Activated CD4-positive, CD25-positive, alpha-beta regulatory T cell treated with anti-CD3 and anti-CD28 coated beads, Interleukin-2, amount 50 U/mL, for 24 hours (primary cell): ENCODE measurements around the gene LMOD2.
A peak's percentile ranks its signal among the peaks of the same experiment; 100 is the strongest.
"Not testable (repeated sequence)": the region's sequence is repeated elsewhere in the genome, so short reads cannot be mapped to it uniquely, and the experiment has no call there.

Source experiments
- ATAC-seq, 2 donors: fragments of 150-1000 bp; cut with Tn5 transposase; one replicate each; pipeline ENCODE4 v1.10.0; 2021; ENCODE audit warnings: mild to moderate bottlenecking in 1 of 2, moderate library complexity in 1 of 2

Gene LMOD2, protein sequence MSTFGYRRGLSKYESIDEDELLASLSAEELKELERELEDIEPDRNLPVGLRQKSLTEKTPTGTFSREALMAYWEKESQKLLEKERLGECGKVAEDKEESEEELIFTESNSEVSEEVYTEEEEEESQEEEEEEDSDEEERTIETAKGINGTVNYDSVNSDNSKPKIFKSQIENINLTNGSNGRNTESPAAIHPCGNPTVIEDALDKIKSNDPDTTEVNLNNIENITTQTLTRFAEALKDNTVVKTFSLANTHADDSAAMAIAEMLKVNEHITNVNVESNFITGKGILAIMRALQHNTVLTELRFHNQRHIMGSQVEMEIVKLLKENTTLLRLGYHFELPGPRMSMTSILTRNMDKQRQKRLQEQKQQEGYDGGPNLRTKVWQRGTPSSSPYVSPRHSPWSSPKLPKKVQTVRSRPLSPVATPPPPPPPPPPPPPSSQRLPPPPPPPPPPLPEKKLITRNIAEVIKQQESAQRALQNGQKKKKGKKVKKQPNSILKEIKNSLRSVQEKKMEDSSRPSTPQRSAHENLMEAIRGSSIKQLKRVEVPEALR

DNA sequence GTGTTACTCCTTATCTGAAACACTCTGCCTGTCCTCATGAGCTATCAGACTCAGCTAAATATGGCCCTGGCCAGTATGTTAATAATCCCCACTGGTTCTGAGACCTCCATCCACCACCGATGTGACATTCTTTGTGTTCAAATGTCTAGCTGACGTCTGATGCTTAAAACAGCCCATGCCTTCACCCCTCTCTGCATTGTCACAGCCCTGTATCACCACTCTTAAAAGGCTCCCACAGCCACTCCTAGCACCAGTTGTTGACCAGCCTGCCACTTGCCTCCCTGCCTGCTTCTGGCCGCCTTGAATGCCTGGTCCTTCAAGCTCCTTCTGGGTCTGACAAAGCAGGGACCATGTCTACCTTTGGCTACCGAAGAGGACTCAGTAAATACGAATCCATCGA lies at the start of gene LMOD2:
TSS of gene LMOD2 (plus strand) at position 253 of the 400 bp plus-strand sequence. CDS start at position 351, 98 bp downstream.
- no peak for ATAC-seq

- ATAC-seq = no peak
Observed at GRCh38 chr7:123607423-123607975, 48.2 kb upstream of the LMOD2 start.

DNA sequence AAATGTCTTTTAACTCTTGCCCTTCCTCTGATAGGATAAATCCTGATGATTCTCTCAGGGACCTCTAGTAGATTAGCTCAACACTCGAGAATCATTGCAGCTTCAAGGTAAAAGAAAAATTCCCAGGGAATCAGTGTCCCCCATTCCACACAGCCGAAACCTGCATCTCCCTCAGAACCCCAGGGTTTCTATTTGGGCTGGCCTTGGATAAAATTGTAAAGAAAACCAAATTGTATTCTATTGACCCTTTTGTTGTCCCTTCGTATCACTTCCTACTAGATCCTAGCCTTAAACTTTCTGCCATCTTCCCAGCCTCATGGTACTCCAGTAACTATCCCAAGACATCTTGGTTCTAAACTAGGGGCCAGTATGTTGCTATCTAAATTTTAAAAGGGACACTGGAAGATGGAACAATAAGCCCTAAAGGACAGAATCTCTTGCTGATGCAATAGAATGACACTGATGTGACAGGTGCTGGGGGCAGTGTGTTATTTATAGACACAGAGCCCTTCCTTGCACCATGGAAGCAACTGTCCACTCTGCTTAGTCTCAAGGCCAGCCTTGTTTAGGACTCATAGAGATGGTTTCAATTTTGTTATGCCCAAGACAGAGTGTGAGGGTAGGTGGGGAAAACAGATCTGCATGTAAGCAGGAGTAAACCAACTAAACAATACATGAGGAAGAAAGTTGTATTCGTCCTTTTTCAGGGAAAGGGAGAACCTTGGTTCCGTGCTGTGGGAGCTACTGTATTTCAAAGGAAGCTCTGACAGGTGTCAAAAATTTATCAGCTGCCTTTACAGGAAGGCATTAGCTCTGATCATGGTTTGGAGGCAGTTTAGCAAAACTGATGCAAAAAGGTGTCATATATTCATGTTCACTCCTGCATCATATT lies 46.4 kb upstream of the LMOD2 start:
- no peak for ATAC-seq

GRCh38 chr7:123609883-123610239 lies 45.8 kb upstream of the LMOD2 start:
- ATAC-seq = no peak

- ATAC-seq = no peak
Observed at GRCh38 chr7:123612024-123612423, 43.6 kb upstream of the LMOD2 start.

DNA sequence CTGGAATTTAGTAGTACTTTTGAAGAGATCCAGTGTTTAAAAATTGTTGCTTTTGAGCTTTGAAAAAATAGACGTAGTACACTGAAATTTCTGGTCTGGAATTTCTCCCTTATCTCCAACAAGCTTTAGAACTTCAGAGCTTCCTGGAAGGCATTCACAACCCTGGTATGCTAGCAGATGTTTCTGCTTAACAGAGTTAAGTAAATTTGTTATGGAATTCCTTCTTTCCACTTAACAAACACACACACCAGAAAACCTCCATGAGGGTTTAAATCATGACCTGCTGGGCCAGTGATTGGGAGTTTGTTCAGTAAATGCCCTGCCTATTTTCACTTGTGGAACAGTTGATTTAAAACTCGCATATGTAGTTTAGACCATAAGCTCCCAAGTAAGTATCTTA lies 40.3 kb upstream of the LMOD2 start:
- ATAC-seq = no peak

DNA sequence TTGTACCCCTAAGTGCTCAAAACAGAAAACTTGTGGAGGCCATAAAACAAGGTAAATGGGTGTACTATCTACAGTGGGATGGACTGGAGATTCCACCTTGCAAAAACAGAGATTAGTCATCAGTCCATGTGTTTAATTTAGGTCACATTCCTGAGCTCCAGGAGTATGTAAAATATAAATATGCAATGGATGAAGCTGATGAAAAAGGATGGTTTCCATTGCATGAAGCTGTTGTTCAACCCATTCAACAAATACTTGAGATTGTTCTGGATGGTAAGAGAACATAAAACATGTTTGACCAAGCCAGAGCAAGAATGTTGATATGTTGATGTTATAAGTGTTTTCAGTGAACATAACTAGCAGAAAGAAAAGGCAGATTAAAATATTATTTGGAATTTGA lies 39.4 kb upstream of the LMOD2 start:
- no peak for ATAC-seq

GRCh38 chr7:123621707-123622106 lies 34.0 kb upstream of the LMOD2 start:
- ATAC-seq = no peak

DNA sequence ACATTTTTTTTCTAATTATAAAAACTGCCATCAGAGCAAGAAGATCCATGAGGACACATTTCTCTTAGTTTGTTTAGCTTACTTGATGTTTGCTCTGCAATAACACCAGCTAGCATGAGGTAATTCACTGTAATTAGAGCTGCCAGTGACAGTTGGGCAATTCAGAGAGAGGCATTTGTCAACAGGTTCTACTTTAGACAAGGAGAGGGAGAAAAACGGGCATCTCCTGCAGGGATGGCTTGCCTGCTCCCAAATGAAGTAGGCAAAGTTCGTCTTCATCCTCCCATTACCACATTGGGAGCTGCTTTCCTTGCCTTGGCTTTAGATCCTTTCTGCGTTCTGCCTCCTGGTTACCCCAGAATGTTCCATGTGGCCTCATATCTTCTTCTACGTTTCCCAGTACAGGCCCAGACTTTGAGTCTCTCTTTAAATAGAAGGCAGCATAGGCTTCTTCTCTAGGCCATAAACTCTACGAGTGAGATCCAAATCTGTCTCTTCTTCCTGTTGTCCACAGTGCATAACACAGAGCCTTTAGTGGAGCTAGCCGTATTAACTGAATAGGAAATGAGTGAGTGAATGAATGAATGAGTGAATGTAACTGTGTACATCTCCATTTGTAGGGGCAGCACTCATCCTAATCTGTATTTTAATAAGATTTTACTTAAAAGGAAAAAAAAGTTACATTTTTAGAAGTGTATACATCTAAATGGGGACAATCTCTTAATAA lies 32.8 kb upstream of the LMOD2 start:
- ATAC-seq = no peak

DNA sequence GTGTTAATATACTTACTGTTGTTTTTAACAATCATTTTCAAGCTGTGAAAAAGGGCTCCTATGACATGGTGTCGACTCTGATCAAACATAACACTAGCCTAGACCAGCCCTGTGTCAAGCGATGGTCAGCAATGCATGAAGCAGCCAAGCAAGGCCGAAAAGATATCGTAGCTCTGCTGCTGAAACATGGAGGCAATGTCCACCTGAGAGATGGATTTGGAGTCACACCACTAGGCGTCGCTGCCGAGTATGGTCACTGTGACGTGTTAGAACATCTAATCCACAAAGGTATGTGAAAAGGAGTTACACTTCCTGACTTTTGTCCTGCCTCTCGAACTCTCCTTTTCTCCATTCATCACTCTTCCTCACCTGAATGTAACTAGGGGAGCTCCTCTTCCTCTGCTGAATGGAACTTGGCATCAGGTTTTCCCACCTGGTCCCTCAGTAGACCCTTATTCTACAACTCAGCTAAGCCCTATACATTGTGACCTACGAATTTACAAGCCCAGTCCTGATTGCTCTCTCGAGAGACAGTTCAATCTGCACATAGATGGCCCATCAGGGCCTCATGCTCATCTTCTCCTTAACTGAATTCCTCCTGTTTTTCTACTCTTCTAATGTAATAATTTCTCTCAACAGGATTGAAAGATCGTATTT lies 31.0 kb upstream of the LMOD2 start:
- ATAC-seq = peak; percentile 35 to 45

- no peak for ATAC-seq
Observed at GRCh38 chr7:123625254-123625653, 30.4 kb upstream of the LMOD2 start.

GRCh38 chr7:123627851-123628250 lies 27.8 kb upstream of the LMOD2 start:
- no peak for ATAC-seq

GRCh38 chr7:123628829-123629228 lies 26.8 kb upstream of the LMOD2 start:
- ATAC-seq = no peak

DNA sequence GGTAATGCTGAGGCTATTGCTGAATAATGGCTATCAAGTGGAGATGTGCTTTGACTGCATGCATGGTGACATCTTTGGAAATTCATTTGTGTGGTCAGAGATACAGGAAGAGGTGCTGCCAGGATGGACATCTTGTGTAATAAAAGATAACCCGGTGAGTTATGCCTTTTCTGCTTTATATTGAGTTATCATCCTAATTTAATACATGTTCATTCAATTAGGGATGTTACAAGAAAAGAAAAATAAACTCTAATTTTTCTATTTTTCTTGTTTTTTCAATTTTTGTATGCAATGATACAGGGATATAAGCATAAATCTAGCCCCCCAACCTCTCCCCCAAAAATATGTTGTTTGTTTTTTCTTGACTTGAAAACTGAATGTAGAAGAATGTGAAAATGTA lies 26.4 kb upstream of the LMOD2 start:
- ATAC-seq = no peak

- no peak for ATAC-seq
Observed at GRCh38 chr7:123632808-123633207, 22.9 kb upstream of the LMOD2 start.

DNA sequence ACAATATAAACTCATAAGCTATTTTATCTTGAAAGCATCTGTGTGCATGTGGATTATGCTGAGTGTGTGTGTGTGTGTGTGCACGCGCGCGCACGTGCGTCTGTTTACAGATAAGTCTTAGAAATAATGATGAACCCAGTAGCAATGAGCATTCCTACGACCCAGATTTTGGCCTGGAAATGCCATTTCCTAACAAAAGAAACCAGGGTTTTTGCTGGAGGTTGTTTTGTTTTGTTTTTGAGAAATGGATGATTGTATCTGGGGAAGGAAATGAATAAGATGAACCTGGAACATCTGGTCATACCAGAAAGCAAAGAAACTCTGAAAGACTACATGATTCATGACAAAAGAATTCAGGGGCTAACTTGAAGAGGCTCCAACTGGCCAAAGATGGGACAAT lies 22.1 kb upstream of the LMOD2 start:
- no peak for ATAC-seq

- ATAC-seq = not testable (repeated sequence)
Observed at GRCh38 chr7:123634011-123634573, 21.6 kb upstream of the LMOD2 start.

DNA sequence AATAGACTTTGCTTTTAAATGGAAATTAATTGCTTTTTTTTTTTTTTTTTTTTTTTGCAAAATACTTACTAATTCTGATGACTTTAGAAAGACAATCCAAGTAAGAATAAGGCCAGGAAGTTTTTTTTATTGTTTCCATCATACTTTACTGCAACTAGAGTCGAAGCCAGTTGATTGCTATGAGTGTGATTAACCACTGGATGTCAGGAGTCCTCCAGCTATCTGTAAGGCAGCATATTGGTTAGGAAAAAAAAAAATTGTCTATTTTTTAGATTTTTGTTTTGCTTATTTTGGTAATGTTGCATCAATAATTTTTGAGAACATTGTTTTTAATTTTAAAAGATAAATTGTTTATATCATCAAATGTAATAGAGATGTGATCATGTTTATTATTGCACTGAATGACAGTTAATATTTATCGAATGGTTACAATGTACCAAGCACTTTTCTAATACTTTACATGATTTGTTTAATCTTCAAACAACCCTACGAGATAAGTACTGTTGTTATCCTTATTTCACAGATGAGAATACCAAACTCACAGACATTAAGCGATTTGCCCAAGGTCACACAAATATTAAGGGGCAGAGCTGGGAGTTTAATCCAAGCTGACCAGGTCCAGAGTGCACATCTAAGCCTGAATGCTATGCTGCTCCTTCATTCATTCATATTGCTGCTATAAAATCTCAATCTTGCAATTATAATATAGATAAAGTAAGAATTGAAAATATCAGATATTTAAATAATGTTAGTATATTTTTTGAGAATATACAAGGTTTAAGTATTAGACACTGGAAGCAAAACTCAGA lies 19.9 kb upstream of the LMOD2 start:
- ATAC-seq = no peak

- no peak for ATAC-seq
Observed at GRCh38 chr7:123637203-123637602, 18.5 kb upstream of the LMOD2 start.

- ATAC-seq = no peak
Observed at GRCh38 chr7:123637878-123638277, 17.8 kb upstream of the LMOD2 start.

DNA sequence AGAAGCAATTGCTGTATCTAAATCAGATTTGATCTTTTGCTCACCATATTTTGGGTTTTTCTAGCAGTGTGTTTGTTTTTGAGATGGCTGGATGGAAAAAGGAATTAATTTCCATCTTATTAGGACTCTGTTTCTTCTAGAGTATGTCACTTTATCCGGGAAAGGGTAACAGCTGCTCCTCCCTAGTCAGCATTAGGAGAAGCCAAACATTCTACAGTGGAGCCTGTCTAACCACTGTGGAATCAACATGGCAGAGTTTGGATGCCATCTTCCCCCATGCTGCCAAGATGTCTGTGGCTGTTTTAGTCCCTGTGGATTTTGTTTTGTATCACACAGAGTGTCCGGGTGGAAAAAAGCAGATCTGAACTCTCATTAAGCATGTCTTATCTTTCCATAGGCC lies 16.0 kb upstream of the LMOD2 start:
- no peak for ATAC-seq
